H9 (cell line): ENCODE data around the gene TFAP2A. TPM values are rescaled to one million over a fixed set of nuclear protein-coding genes. Genes with fewer than 3 reads are reported as not detected.

Experiments used
- DNase-seq: peaks from one replicate; pipeline ENCODE4 v3.0.0-alpha.2; 2017
- H2AFZ ChIP-seq: one replicate; pipeline ENCODE4 v1.6.1; 2013; ENCODE audit warnings: mild to moderate bottlenecking, low read length, control low read depth, moderate library complexity
- H2AK5ac ChIP-seq: 2 replicates; pipeline ENCODE4 v1.6.1; 2013; ENCODE audit warnings: low read length, control low read depth, mixed read lengths; ENCODE audit not compliant: insufficient read length
- H2BK120ac ChIP-seq: one replicate; pipeline ENCODE4 v1.6.1; 2013; ENCODE audit warnings: low read depth, mild to moderate bottlenecking, low read length, control low read depth, inconsistent platforms; ENCODE audit not compliant: poor library complexity, severe bottlenecking
- H2BK12ac ChIP-seq: 2 replicates; pipeline ENCODE4 v1.6.1; 2013; ENCODE audit warnings: low read length, control low read depth, mixed read lengths, low read depth; ENCODE audit not compliant: insufficient read length
- H2BK15ac ChIP-seq: 2 replicates; pipeline ENCODE4 v1.6.1; 2013; ENCODE audit warnings: low read depth, low read length, control low read depth
- H2BK20ac ChIP-seq: one replicate; pipeline ENCODE4 v1.6.1; 2013; ENCODE audit warnings: low read depth, mild to moderate bottlenecking, low read length, control low read depth, inconsistent platforms; ENCODE audit not compliant: poor library complexity, severe bottlenecking
- H2BK5ac ChIP-seq: 2 replicates; pipeline ENCODE4 v1.6.1; 2013; ENCODE audit warnings: low read length, control low read depth, mixed read lengths; ENCODE audit not compliant: insufficient read length
- H3K14ac ChIP-seq: 2 replicates; pipeline ENCODE4 v1.6.1; 2013; ENCODE audit warnings: low read length, control low read depth; ENCODE audit not compliant: insufficient read depth
- H3K18ac ChIP-seq: 2 replicates; pipeline ENCODE4 v1.6.1; 2013; ENCODE audit warnings: low read depth, mild to moderate bottlenecking, mixed read lengths, low read length, control low read depth; ENCODE audit not compliant: insufficient read length
- H3K23ac ChIP-seq: 2 replicates; pipeline ENCODE4 v1.6.1; 2013; ENCODE audit warnings: low read length, control low read depth, mixed read lengths, low read depth; ENCODE audit not compliant: insufficient read length
- H3K23me2 ChIP-seq: 2 replicates; pipeline ENCODE4 v1.6.1; 2013; ENCODE audit warnings: low read depth, mild to moderate bottlenecking, mixed read lengths, low read length, control low read depth; ENCODE audit not compliant: insufficient read length, poor library complexity, severe bottlenecking
- H3K27ac ChIP-seq: 2 replicates; pipeline ENCODE4 v1.5.1; 2013; ENCODE audit warnings: low read length, control low read depth, mixed read lengths, low read depth; ENCODE audit not compliant: insufficient read length
- H3K27me3 ChIP-seq: 2 replicates; pipeline ENCODE4 v1.6.1; 2013; ENCODE audit warnings: low read length, control low read depth, inconsistent platforms; ENCODE audit not compliant: insufficient read depth
- H3K4ac ChIP-seq: 2 replicates; pipeline ENCODE4 v1.6.1; 2013; ENCODE audit warnings: low read depth, mild to moderate bottlenecking, control low read depth, inconsistent platforms, low read length, moderate library complexity
- H3K4me1 ChIP-seq: 2 replicates; pipeline ENCODE4 v1.6.1; 2013; ENCODE audit warnings: low read length, control low read depth, inconsistent platforms; ENCODE audit not compliant: insufficient read depth
- H3K4me2 ChIP-seq: 2 replicates; pipeline ENCODE4 v1.6.1; 2013; ENCODE audit warnings: low read length, control low read depth, mixed read lengths; ENCODE audit not compliant: insufficient read length, insufficient read depth
- H3K56ac ChIP-seq: 2 replicates; pipeline ENCODE4 v1.6.1; 2013; ENCODE audit warnings: low read depth, mild to moderate bottlenecking, mixed read lengths, low read length, control low read depth; ENCODE audit not compliant: insufficient read length
- H3K79me1 ChIP-seq: 2 replicates; pipeline ENCODE4 v1.6.1; 2013; ENCODE audit warnings: low read depth, mild to moderate bottlenecking, moderate library complexity, low read length, control low read depth, inconsistent platforms; ENCODE audit not compliant: insufficient read depth, poor library complexity, severe bottlenecking
- H3K79me2 ChIP-seq: 2 replicates; pipeline ENCODE4 v1.6.1; 2013; ENCODE audit warnings: low read length, control low read depth, inconsistent platforms; ENCODE audit not compliant: insufficient read depth
- H3K9ac ChIP-seq: 2 replicates; pipeline ENCODE4 v1.6.1; 2013; ENCODE audit warnings: low read length, control low read depth, mixed read lengths; ENCODE audit not compliant: insufficient read length; ENCODE audit errors: extremely low read depth
- H3K9me3 ChIP-seq: one replicate; pipeline ENCODE4 v1.6.1; 2013; ENCODE audit warnings: low read depth, low read length, inconsistent platforms; ENCODE audit not compliant: control insufficient read depth
- H3T11ph ChIP-seq: one replicate; pipeline ENCODE4 v1.6.1; 2013; ENCODE audit warnings: mild to moderate bottlenecking, low read length, control low read depth, inconsistent platforms
- H4K20me1 ChIP-seq: one replicate; pipeline ENCODE4 v1.6.1; 2013; ENCODE audit not compliant: control insufficient read depth, insufficient read length, insufficient read depth
- H4K5ac ChIP-seq: 2 replicates; pipeline ENCODE4 v1.6.1; 2013; ENCODE audit warnings: low read depth, mild to moderate bottlenecking, mixed read lengths, low read length, control low read depth; ENCODE audit not compliant: insufficient read length
- H4K8ac ChIP-seq: replicated peaks from 2 replicates; pipeline ENCODE4 v1.6.1; 2013; ENCODE audit warnings: low read length, control low read depth, mixed read lengths, low read depth; ENCODE audit not compliant: insufficient read length
- H4K91ac ChIP-seq: 2 replicates; pipeline ENCODE4 v1.6.1; 2013; ENCODE audit warnings: low read depth, mild to moderate bottlenecking, moderate library complexity, mixed read lengths, low read length, control low read depth; ENCODE audit not compliant: insufficient read length
- H3K27ac Mint-ChIP-seq, 3 experiments: 2 replicates in 2 of 3; 3 replicates in 1 of 3; pipeline ENCODE4 v1.8.0; 2020 to 2021; ENCODE audit warnings: mixed read lengths in 3 of 3, mild to moderate bottlenecking in 1 of 3, moderate library complexity in 1 of 3
- H3K27me3 Mint-ChIP-seq: 2 replicates; pipeline ENCODE4 v1.8.0; 2021; ENCODE audit warnings: low read depth, mild to moderate bottlenecking, moderate library complexity, mixed read lengths
- H3K36me3 Mint-ChIP-seq, 3 experiments: 2 replicates in 2 of 3; 3 replicates in 1 of 3; pipeline ENCODE4 v1.8.0; 2020 to 2021; ENCODE audit warnings: low read depth in 3 of 3, mixed read lengths in 3 of 3; ENCODE audit not compliant: insufficient read depth in 1 of 3
- H3K4me1 Mint-ChIP-seq, 2 experiments: 2 replicates each; pipeline ENCODE4 v1.8.0; 2020; ENCODE audit warnings: mixed read lengths in 2 of 2
- H3K4me3 Mint-ChIP-seq, 2 experiments: 2 replicates in 1 of 2; 3 replicates in 1 of 2; pipeline ENCODE4 v1.8.0; 2020 to 2021; ENCODE audit warnings: mild to moderate bottlenecking in 2 of 2, mixed read lengths in 2 of 2, moderate library complexity in 1 of 2
- H3K9me3 Mint-ChIP-seq, 2 experiments: 2 replicates in 1 of 2; 3 replicates in 1 of 2; pipeline ENCODE4 v1.8.0; 2020; ENCODE audit warnings: mild to moderate bottlenecking in 2 of 2, mixed read lengths in 2 of 2, moderate library complexity in 1 of 2
- WGBS: extraction: QIAGEN DNeasy Blood & Tissue Kit; methylation state at CpG from one replicate; pipeline ENCODE4 v1.1.7; 2013; ENCODE audit warnings: missing lambda C conversion rate, low lambda C conversion rate, mixed read lengths; ENCODE audit not compliant: insufficient read length; ENCODE audit errors: extremely low coverage; 5-methylcytosine and 5-hydroxymethylcytosine counted together
- total RNA-seq: library from RNA; stranded (reverse); gene quantifications from 2 replicates; pipeline ENCODE4 v1.2.1, GENCODE V29; 2021
- TF ChIP-seq, protein P1 (sequence below): fragments of 200-600 bp; sonication (generic); conservative IDR thresholded peaks from 3 replicates; pipeline ENCODE4 v1.8.0; 2021; ENCODE audit warnings: antibody characterized with exemption, mild to moderate bottlenecking

TFAP2A gene
- total RNA-seq, 1 experiment from 2014 or later, result 2.6 TPM

GRCh38 chr6:10361428-10361827, 53.4 kb downstream of the TFAP2A start:
- Mint-ChIP-seq H3K27ac (no peak overlapping the region), H3K36me3 (no peaks in the 10 kb centered on the region), H3K4me1 (no peaks in the 10 kb centered on the region), H3K4me3 (no peak overlapping the region), H3K27me3 (peaks cover 24% of the 10 kb centered on the region), H3K9me3 (peaks cover 0 to 4% of the 10 kb centered on the region in 2 experiments; a peak in 1 of 5 replicates)
- no peak overlapping the region for H3K14ac ChIP-seq
- no peaks in the 10 kb centered on the region for H3K23me2 ChIP-seq
- no peak overlapping the region for H2BK5ac ChIP-seq
- H2AK5ac ChIP-seq, result no peak overlapping the region
- no peak overlapping the region for H3K23ac ChIP-seq
- H3K4me2 ChIP-seq, result no peak overlapping the region
- WGBS, result no CpG with 5 or more reads among the region's 4 CpGs
- H2BK20ac ChIP-seq, result no peak overlapping the region
- H3K27me3 ChIP-seq, result no peaks in the 10 kb centered on the region
- no peaks in the 10 kb centered on the region for H3K79me2 ChIP-seq
- H4K91ac ChIP-seq, result no peak overlapping the region
- no peak overlapping the region for H2BK120ac ChIP-seq
- H3K18ac ChIP-seq, result no peak overlapping the region
- no peak overlapping the region for H2BK12ac ChIP-seq
- no peak overlapping the region for H4K8ac ChIP-seq
- no peaks in the 10 kb centered on the region for H3K4me1 ChIP-seq
- H3K79me1 ChIP-seq, result no peaks in the 10 kb centered on the region
- H3K56ac ChIP-seq, result no peak overlapping the region
- no peak overlapping the region for H3K27ac ChIP-seq
- H3T11ph ChIP-seq, result no peak overlapping the region
- no peak overlapping the region for H2AFZ ChIP-seq
- DNase-seq, result no peak
- no peak overlapping the region for H4K5ac ChIP-seq
- TF ChIP-seq, protein P1, sequence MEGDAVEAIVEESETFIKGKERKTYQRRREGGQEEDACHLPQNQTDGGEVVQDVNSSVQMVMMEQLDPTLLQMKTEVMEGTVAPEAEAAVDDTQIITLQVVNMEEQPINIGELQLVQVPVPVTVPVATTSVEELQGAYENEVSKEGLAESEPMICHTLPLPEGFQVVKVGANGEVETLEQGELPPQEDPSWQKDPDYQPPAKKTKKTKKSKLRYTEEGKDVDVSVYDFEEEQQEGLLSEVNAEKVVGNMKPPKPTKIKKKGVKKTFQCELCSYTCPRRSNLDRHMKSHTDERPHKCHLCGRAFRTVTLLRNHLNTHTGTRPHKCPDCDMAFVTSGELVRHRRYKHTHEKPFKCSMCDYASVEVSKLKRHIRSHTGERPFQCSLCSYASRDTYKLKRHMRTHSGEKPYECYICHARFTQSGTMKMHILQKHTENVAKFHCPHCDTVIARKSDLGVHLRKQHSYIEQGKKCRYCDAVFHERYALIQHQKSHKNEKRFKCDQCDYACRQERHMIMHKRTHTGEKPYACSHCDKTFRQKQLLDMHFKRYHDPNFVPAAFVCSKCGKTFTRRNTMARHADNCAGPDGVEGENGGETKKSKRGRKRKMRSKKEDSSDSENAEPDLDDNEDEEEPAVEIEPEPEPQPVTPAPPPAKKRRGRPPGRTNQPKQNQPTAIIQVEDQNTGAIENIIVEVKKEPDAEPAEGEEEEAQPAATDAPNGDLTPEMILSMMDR, result no peak
- H4K20me1 ChIP-seq, result no peaks in the 10 kb centered on the region
- H2BK15ac ChIP-seq, result no peak overlapping the region
- no peak overlapping the region for H3K4ac ChIP-seq
- H3K9me3 ChIP-seq, result no peaks in the 10 kb centered on the region
- H3K9ac ChIP-seq, result no peak overlapping the region
